Measurements from ENCODE around the gene CCDC122. TPM values are rescaled to one million over a fixed set of nuclear protein-coding genes. Genes with fewer than 3 reads are reported as not detected.

Gene CCDC122
- total RNA-seq, 1 experiment from 2014 or later: 5.8 TPM

- POLR2A ChIA-PET: no interaction called here
- TF ChIP-seq EZH2 (IDR thresholded peaks at IDR 0.05) (no peak), EGR1 (IDR thresholded peaks at IDR 0.05; ENCODE audit: low read depth) (no peak), SP1 (IDR thresholded peaks at IDR 0.05; ENCODE audit: low read depth) (no peak), REST (IDR thresholded peaks at IDR 0.05; ENCODE audit: low read depth) (no peak), POLR2AphosphoS5 (IDR thresholded peaks at IDR 0.05; ENCODE audit: low read depth, low read length) (no peak), RAD21 (IDR thresholded peaks at IDR 0.05; ENCODE audit: low read depth) (no peak), FOSL1 (IDR thresholded peaks at IDR 0.05; ENCODE audit: low read depth) (no peak), ZNF274 (IDR thresholded peaks at IDR 0.05; ENCODE audit: low read depth, low read length) (no peak)
- TF ChIP-seq, protein P1, sequence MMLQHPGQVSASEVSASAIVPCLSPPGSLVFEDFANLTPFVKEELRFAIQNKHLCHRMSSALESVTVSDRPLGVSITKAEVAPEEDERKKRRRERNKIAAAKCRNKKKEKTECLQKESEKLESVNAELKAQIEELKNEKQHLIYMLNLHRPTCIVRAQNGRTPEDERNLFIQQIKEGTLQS (IDR thresholded peaks at IDR 0.05): no peak
- CTCF ChIA-PET: interaction anchor here (1.3 kb wide), 1 partner anchor 10 kb away, joined by 4 read pairs; no protein-coding TSS in a partner anchor
- Histone ChIP-seq H3K9me2 (ENCODE audit: insufficient read depth) (no peaks in the 10 kb centered on the region; the same call in 1 of the 2 replicates), H3K4me1 (ENCODE audit: control insufficient read depth in 1 of 2, insufficient read depth in 2 of 2, low read length in 2 of 2) (no peaks in the 10 kb centered on the region), H4K20me1 (ENCODE audit: insufficient read depth) (no peaks in the 10 kb centered on the region), H3K4me3 (replicated peaks in 1 of 2; ENCODE audit: low read depth in 1 of 2, low read length in 2 of 2) (no peak overlapping the region), H3K36me3 (ENCODE audit: control insufficient read depth in 1 of 2, insufficient read depth in 2 of 2, low read length in 2 of 2) (no peaks in the 10 kb centered on the region), H3K9me3 (ENCODE audit: control insufficient read depth in 1 of 2, insufficient read depth in 1 of 2, low read depth in 1 of 2, low read length in 2 of 2) (no peaks in the 10 kb centered on the region), H3K79me2 (ENCODE audit: insufficient read depth, low read length) (no peaks in the 10 kb centered on the region), H3K9ac (ENCODE audit: low read length) (no peak overlapping the region), H2AFZ (ENCODE audit: low read depth, low read length, poor library complexity, severe bottlenecking) (no peak overlapping the region), H3K27ac (ENCODE audit: low read depth, low read length) (no peak overlapping the region), H3K27me3 (ENCODE audit: insufficient read depth, low read length) (no peaks in the 10 kb centered on the region), H3K4me2 (ENCODE audit: low read length) (no peak overlapping the region)
- intact Hi-C loops (cut with micrococcal nuclease): no loop called here
- no peak for DNase-seq (ENCODE audit: low read depth, low spot score)
- no peak for ATAC-seq
- BruUV-seq (replicated peaks): no TSS peak
- RAD21 ChIA-PET (ENCODE audit: low non-redundant PET in 1 of 2, low total read pairs in 2 of 2, uncharacterized antibody in 2 of 2, unreplicated experiment in 2 of 2): no interaction called here
Measured at GRCh38 chr13:43918636-43919035, 39.1 kb upstream of the CCDC122 start.

Data from HCT116 (cell line).